HepG2 (cell line): ENCODE results near the gene C5AR2. TPM values are rescaled to one million over a fixed set of nuclear protein-coding genes. Genes with fewer than 3 reads are reported as not detected.
A peak's percentile ranks its signal among the peaks of the same experiment; 100 is the strongest.

ENCODE experiments used
- ARNTL ChIP-seq: sonication (generic); formaldehyde crosslinking; IDR thresholded peaks from 2 replicates; pipeline ENCODE4 v1.4.0; 2020; ENCODE audit warnings: mild to moderate bottlenecking, missing genetic modification reagents
- GATAD1 ChIP-seq: IDR thresholded peaks from 2 replicates; pipeline ENCODE4 v1.6.1; 2016; ENCODE audit warnings: missing genetic modification reagents, missing compliant biosample characterization
- HNRNPLL ChIP-seq: fragments of 200-400 bp; formaldehyde crosslinking; IDR thresholded peaks from 2 replicates; pipeline ENCODE4 v1.6.1; 2017; ENCODE audit warnings: mild to moderate bottlenecking, low read depth, low read length; ENCODE audit not compliant: poor library complexity, severe bottlenecking
- IKZF1 ChIP-seq: fragments of 450-650 bp; IDR thresholded peaks from 2 replicates; pipeline ENCODE4 v1.7.1; 2016
- JARID2 ChIP-seq: sonication (generic); formaldehyde crosslinking; IDR thresholded peaks from 2 replicates; pipeline ENCODE4 v1.8.1; 2023; ENCODE audit warnings: missing genetic modification reagents, inconsistent platforms; ENCODE audit not compliant: insufficient replicate concordance
- KAT7 ChIP-seq: IDR thresholded peaks from 2 replicates; pipeline ENCODE4 v1.6.1; 2018; ENCODE audit warnings: borderline replicate concordance, missing compliant biosample characterization
- KDM6A ChIP-seq: IDR thresholded peaks from 2 replicates; pipeline ENCODE4 v1.6.1; 2016; ENCODE audit warnings: low read depth
- LRRFIP1 ChIP-seq: sonication (generic); formaldehyde crosslinking; conservative IDR thresholded peaks from 2 replicates; pipeline ENCODE4 v1.4.0; 2020; ENCODE audit warnings: missing genetic modification reagents
- NR3C1 ChIP-seq: sonication (generic); formaldehyde crosslinking; IDR thresholded peaks from 2 replicates; pipeline ENCODE4 v1.4.0; 2020; ENCODE audit warnings: missing genetic modification reagents
- POLR2A ChIP-seq, 2 experiments: IDR thresholded peaks; 2 replicates each; pipeline ENCODE4 v1.6.1; 2011; ENCODE audit warnings: low read depth in 2 of 2, low read length in 2 of 2, mild to moderate bottlenecking in 1 of 2, moderate library complexity in 1 of 2; ENCODE audit not compliant: insufficient read depth in 1 of 2
- SRSF4 ChIP-seq: fragments of 200-400 bp; formaldehyde crosslinking; IDR thresholded peaks from one replicate; pipeline ENCODE4 v1.6.1; 2018; ENCODE audit warnings: mild to moderate bottlenecking, low read depth, low read length, moderate library complexity; ENCODE audit not compliant: poor library complexity, severe bottlenecking
- TBX2 ChIP-seq: sonication (generic); formaldehyde crosslinking; IDR thresholded peaks from 2 replicates; pipeline ENCODE4 v1.5.0; 2020; ENCODE audit warnings: missing genetic modification reagents, mild to moderate bottlenecking, borderline replicate concordance
- THRA ChIP-seq: sonication (generic); formaldehyde crosslinking; IDR thresholded peaks from 2 replicates; pipeline ENCODE4 v1.4.0; 2020; ENCODE audit warnings: missing genetic modification reagents, borderline replicate concordance
- ZBTB33 ChIP-seq: sonication (generic); formaldehyde crosslinking; IDR thresholded peaks from 2 replicates; pipeline ENCODE4 v1.4.0; 2020; ENCODE audit warnings: missing genetic modification reagents
- ZBTB43 ChIP-seq: sonication (generic); formaldehyde crosslinking; conservative IDR thresholded peaks from 2 replicates; pipeline ENCODE4 v1.4.0; 2020; ENCODE audit warnings: missing genetic modification reagents
- ZEB1 ChIP-seq: IDR thresholded peaks from 2 replicates; pipeline ENCODE4 v1.6.1; 2012; ENCODE audit warnings: mild to moderate bottlenecking, low read depth, inconsistent platforms; ENCODE audit not compliant: insufficient replicate concordance
- ZNF557 ChIP-seq: sonication (generic); formaldehyde crosslinking; IDR thresholded peaks from 2 replicates; pipeline ENCODE4 v1.4.0; 2020; ENCODE audit warnings: missing genetic modification reagents
- ZNF569 ChIP-seq: sonication (generic); formaldehyde crosslinking; IDR thresholded peaks from 2 replicates; pipeline ENCODE4 v1.5.0; 2020; ENCODE audit warnings: mild to moderate bottlenecking, missing genetic modification reagents, moderate library complexity, borderline replicate concordance
- ZNF580 ChIP-seq: IDR thresholded peaks from 2 replicates; pipeline ENCODE4 v1.6.1; 2016; ENCODE audit warnings: low read depth, borderline replicate concordance
- ZNF737 ChIP-seq: sonication (generic); formaldehyde crosslinking; IDR thresholded peaks from 2 replicates; pipeline ENCODE4 v1.5.0; 2020; ENCODE audit warnings: missing genetic modification reagents, mild to moderate bottlenecking, borderline replicate concordance
- ZNF782 ChIP-seq: sonication (generic); formaldehyde crosslinking; IDR thresholded peaks from 2 replicates; pipeline ENCODE4 v1.4.0; 2020; ENCODE audit warnings: missing genetic modification reagents, mild to moderate bottlenecking, borderline replicate concordance
- ZNF792 ChIP-seq: IDR thresholded peaks from 2 replicates; pipeline ENCODE4 v1.6.1; 2016
- ZSCAN29 ChIP-seq: sonication (generic); formaldehyde crosslinking; conservative IDR thresholded peaks from 2 replicates; pipeline ENCODE4 v1.4.0; 2020; ENCODE audit warnings: mild to moderate bottlenecking, missing genetic modification reagents
- polyA plus RNA-seq, 8 experiments: library from polyadenylated mRNA; depleted of rRNA in 3 of 8; stranded (reverse) in 7 of 8; unstranded in 1 of 8; fragments of >200 nt; fragmentation: Illumina TruSeq in 4 of 8; extraction: Trizol in 4 of 8; gene quantifications; 2 replicates each; pipeline versions ENCODE4 v1.2.1 to v1.2.3, GENCODE V29; 2011 to 2016; ENCODE audit warnings: low read depth in 4 of 8, missing spikeins in 1 of 8, mixed read lengths in 1 of 8; ENCODE audit not compliant: insufficient read depth in 1 of 8
- total RNA-seq, 5 experiments: library from RNA; depleted of rRNA; stranded (reverse); fragments of >200 nt; fragmentation: Illumina TruSeq; extraction: Trizol; gene quantifications; 2 replicates each; pipeline ENCODE4 v1.2.3, GENCODE V29; 2016; ENCODE audit warnings: low read depth in 1 of 5

Gene C5AR2
- total and polyA plus RNA-seq, 2 of the 13 experiments (the other 11 are each of a cell fraction or from before 2014, with no cell fraction given), result 0.09 to 0.24 TPM

GRCh38 chr19:47305309-47305751, 26.6 kb upstream of the C5AR2 start (continued):
- TF ChIP-seq ZEB1 (peak; percentile 42), SRSF4 (no peak), ZSCAN29 (CRISPR knock-in tag) (no peak), THRA (CRISPR knock-in tag) (0 out of 2 replicates have a peak, but pooled peaks have one; percentile 30), ZBTB33 (CRISPR knock-in tag) (peak; percentile 74), ZBTB43 (0 out of 2 replicates have a peak, but pooled peaks have one; percentile 27), IKZF1 (no peak), ZNF557 (no peak), ZNF569 (CRISPR knock-in tag) (no peak), ZNF580 (no peak), TBX2 (CRISPR knock-in tag) (peak; percentile 49; the same call in 1 of the 2 replicates), NR3C1 (CRISPR knock-in tag) (no peak), LRRFIP1 (no peak), POLR2A (IDR thresholded peaks at IDR 0.05; ENCODE audit: insufficient read depth in 1 of 2, low read depth in 2 of 2, low read length in 2 of 2) (no peak), ARNTL (CRISPR knock-in tag) (no peak), ZNF737 (no peak), ZNF782 (CRISPR knock-in tag) (no peak), HNRNPLL (peak; percentile 99), JARID2 (CRISPR knock-in tag) (no peak), KDM6A (CRISPR knock-in tag) (no peak), KAT7 (CRISPR knock-in tag) (no peak), ZNF792 (CRISPR knock-in tag) (0 out of 2 replicates have a peak, but pooled peaks have one; percentile 24), GATAD1 (CRISPR knock-in tag) (no peak)
